ENCODE results near the gene VWA3B. TPM values are rescaled to one million over a fixed set of nuclear protein-coding genes. Genes with fewer than 3 reads are reported as not detected.

The VWA3B gene
- total RNA-seq, 1 experiment from 2014 or later, result not detected

GRCh38 chr2:98293030-98293429 is 206.1 kb downstream of the VWA3B start:
- Histone ChIP-seq H3K9ac (ENCODE audit: extremely low read depth, insufficient read length, low read length) (no peak overlapping the region), H2BK20ac (ENCODE audit: low read depth, low read length, poor library complexity, severe bottlenecking) (no peak overlapping the region), H3T11ph (ENCODE audit: low read length) (no peak overlapping the region), H4K20me1 (ENCODE audit: control insufficient read depth, insufficient read depth, insufficient read length) (no peaks in the 10 kb centered on the region), H3K56ac (ENCODE audit: insufficient read length, low read depth, low read length) (no peak overlapping the region), H2BK5ac (ENCODE audit: insufficient read length, low read length) (no peak overlapping the region), H2BK15ac (ENCODE audit: low read depth, low read length) (no peak overlapping the region), H3K4ac (ENCODE audit: low read depth, low read length) (no peak overlapping the region), H3K18ac (ENCODE audit: insufficient read length, low read depth, low read length) (no peak overlapping the region), H3K4me1 (ENCODE audit: insufficient read depth, low read length) (no peaks in the 10 kb centered on the region), H2AFZ (ENCODE audit: low read length) (no peak overlapping the region), H3K79me1 (ENCODE audit: insufficient read depth, low read depth, low read length, poor library complexity, severe bottlenecking) (no peaks in the 10 kb centered on the region), H4K8ac (replicated peaks; ENCODE audit: insufficient read length, low read depth, low read length) (no peak overlapping the region), H4K5ac (ENCODE audit: insufficient read length, low read depth, low read length) (no peak overlapping the region), H2BK12ac (ENCODE audit: insufficient read length, low read depth, low read length) (no peak overlapping the region), H3K4me2 (ENCODE audit: insufficient read depth, insufficient read length, low read length) (no peak overlapping the region), H2BK120ac (ENCODE audit: low read depth, low read length, poor library complexity, severe bottlenecking) (no peak overlapping the region), H3K14ac (ENCODE audit: insufficient read depth, low read length) (no peak overlapping the region), H3K23me2 (ENCODE audit: insufficient read length, low read depth, low read length, poor library complexity, severe bottlenecking) (no peaks in the 10 kb centered on the region), H2AK5ac (ENCODE audit: insufficient read length, low read length) (no peak overlapping the region), H3K79me2 (ENCODE audit: insufficient read depth, low read length) (no peaks in the 10 kb centered on the region), H4K91ac (ENCODE audit: insufficient read length, low read depth, low read length) (no peak overlapping the region), H3K23ac (ENCODE audit: insufficient read length, low read depth, low read length) (no peak overlapping the region), H3K27ac (ENCODE audit: insufficient read length, low read depth, low read length) (no peak overlapping the region), H3K9me3 (ENCODE audit: control insufficient read depth, low read depth, low read length) (no peaks in the 10 kb centered on the region), H3K27me3 (ENCODE audit: insufficient read depth, low read length) (no peaks in the 10 kb centered on the region)
- peaks cover 3 to 7% of the 10 kb centered on the region in 2 experiments; a peak in 2 of 5 replicates for H3K9me3 Mint-ChIP-seq
- peaks cover 0 to 2% (median 0%) of the 10 kb centered on the region in 3 experiments; a peak in 2 of 7 replicates for H3K36me3 Mint-ChIP-seq (ENCODE audit: insufficient read depth in 1 of 3, low read depth in 3 of 3)
- no CpG with 5 or more reads among the region's 5 CpGs for WGBS (ENCODE audit: extremely low coverage, insufficient read length, low lambda C conversion rate)
- H3K27me3 Mint-ChIP-seq (ENCODE audit: low read depth), result peaks cover 2% of the 10 kb centered on the region; the same call in 1 of the 2 replicates
- H3K4me3 Mint-ChIP-seq, result no peak overlapping the region
- no peak for TF ChIP-seq CTCF (conservative IDR thresholded peaks at IDR 0.05)
- H3K27ac Mint-ChIP-seq, result no peak overlapping the region
- DNase-seq, result no peak
- H3K4me1 Mint-ChIP-seq, result 0 out of 4 replicates have a peak, but pooled peaks cover 2 to 3% of the 10 kb centered on the region in 2 experiments
